ENCODE results near the gene FRMPD2.

FRMPD2 gene

GRCh38 chr10:48251525-48252353, 22.8 kb downstream of the FRMPD2 start:
- Histone ChIP-seq H3K36me3 (no peaks in the 10 kb centered on the region), H3K27me3 (no peaks in the 10 kb centered on the region), H3K9me3 (no peaks in the 10 kb centered on the region; the same call in 1 of the 2 replicates), H3K4me3 (ENCODE audit: low read depth, low read length) (no peak overlapping the region), H3K4me1 (no peaks in the 10 kb centered on the region)
- DNase-seq: no peak
- TF ChIP-seq CTCF (IDR thresholded peaks at IDR 0.05; ENCODE audit: low read depth, low read length): no peak

- no peak for DNase-seq
- TF ChIP-seq CTCF (IDR thresholded peaks at IDR 0.05; ENCODE audit: low read depth, low read length): no peak
Observed at GRCh38 chr10:48251152-48251524, 23.4 kb downstream of the FRMPD2 start.

GRCh38 chr10:48249763-48250351, 24.6 kb downstream of the FRMPD2 start:
- Histone ChIP-seq H3K4me1 (no peaks in the 10 kb centered on the region), H3K4me3 (ENCODE audit: low read depth, low read length) (no peak overlapping the region), H3K27me3 (no peaks in the 10 kb centered on the region), H3K9me3 (no peaks in the 10 kb centered on the region), H3K36me3 (no peaks in the 10 kb centered on the region)
- no peak for TF ChIP-seq CTCF (IDR thresholded peaks at IDR 0.05; ENCODE audit: low read depth, low read length)
- no peak for DNase-seq

More at GRCh38 chr10:48251152-48251524, 23.4 kb downstream of the FRMPD2 start:
- no peaks in the 10 kb centered on the region for H3K9me3 ChIP-seq
- H3K4me1 ChIP-seq: no peaks in the 10 kb centered on the region
- H3K27me3 ChIP-seq: no peaks in the 10 kb centered on the region
- H3K36me3 ChIP-seq: no peaks in the 10 kb centered on the region
- H3K4me3 ChIP-seq (ENCODE audit: low read depth, low read length): no peak overlapping the region

- Histone ChIP-seq H3K4me3 (ENCODE audit: low read depth, low read length) (no peak overlapping the region), H3K36me3 (no peaks in the 10 kb centered on the region), H3K4me1 (no peaks in the 10 kb centered on the region), H3K27me3 (no peaks in the 10 kb centered on the region), H3K9me3 (no peaks in the 10 kb centered on the region)
- DNase-seq: no peak
- TF ChIP-seq CTCF (IDR thresholded peaks at IDR 0.05; ENCODE audit: low read depth, low read length): no peak
Observed at GRCh38 chr10:48249004-48249762, 25.3 kb downstream of the FRMPD2 start.

- no peak for DNase-seq
- no peak for TF ChIP-seq CTCF (IDR thresholded peaks at IDR 0.05; ENCODE audit: low read depth, low read length)
- Histone ChIP-seq H3K4me3 (ENCODE audit: low read depth, low read length) (no peak overlapping the region), H3K36me3 (no peaks in the 10 kb centered on the region), H3K9me3 (no peaks in the 10 kb centered on the region), H3K4me1 (no peaks in the 10 kb centered on the region), H3K27me3 (no peaks in the 10 kb centered on the region)
Observed at GRCh38 chr10:48248462-48248861, 26.0 kb downstream of the FRMPD2 start.
